HG03097 (cell line): Measurements from ENCODE around the gene RMDN3.

Source experiments
- ATAC-seq: cut with Tn5 transposase; IDR thresholded peaks from one replicate; pipeline ENCODE4 v1.9.1; 2021; ENCODE audit not compliant: unreplicated experiment, low FRiP score

The RMDN3 gene

DNA sequence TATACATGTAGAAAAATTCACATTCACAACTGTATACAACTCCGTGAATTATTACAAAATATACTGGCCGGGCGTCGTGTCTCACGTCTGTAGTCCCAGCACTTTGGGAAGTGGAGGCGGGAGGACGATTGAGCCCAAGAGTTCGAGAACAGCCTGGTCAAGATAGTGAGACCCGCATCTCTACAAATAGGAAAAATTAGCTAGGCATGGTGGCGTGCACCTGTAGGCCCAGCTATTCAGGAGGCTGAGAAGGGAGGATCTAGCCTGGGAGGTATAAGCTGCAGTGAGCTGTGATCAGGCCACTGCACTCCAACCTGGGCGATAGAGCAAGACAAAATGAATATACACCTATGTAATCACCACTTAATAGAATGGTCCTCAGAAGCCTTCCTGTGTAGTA, 58.8 kb downstream of the RMDN3 start:
- no peak for ATAC-seq

DNA sequence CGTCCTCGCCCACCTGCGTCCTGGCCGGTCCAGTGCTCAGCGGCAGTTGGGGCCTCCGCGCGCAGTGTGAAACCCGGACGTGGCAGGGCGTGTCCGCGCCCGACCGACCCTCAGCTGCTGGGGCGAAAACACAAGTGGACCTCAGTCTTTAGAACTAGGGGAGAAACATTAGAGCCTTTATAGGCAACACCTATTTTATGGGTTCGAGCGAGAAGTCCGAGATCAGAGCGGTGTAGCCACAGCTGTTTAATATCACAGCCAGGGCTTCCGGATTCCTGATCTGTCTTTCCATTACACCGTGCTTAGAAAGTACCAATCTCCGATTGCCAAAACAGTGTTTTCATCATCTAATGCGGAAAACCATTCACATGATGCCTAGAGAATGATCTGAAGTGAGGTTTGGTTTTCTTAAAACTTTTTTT, 59.6 kb downstream of the RMDN3 start:
- peak; percentile 22 for ATAC-seq

DNA sequence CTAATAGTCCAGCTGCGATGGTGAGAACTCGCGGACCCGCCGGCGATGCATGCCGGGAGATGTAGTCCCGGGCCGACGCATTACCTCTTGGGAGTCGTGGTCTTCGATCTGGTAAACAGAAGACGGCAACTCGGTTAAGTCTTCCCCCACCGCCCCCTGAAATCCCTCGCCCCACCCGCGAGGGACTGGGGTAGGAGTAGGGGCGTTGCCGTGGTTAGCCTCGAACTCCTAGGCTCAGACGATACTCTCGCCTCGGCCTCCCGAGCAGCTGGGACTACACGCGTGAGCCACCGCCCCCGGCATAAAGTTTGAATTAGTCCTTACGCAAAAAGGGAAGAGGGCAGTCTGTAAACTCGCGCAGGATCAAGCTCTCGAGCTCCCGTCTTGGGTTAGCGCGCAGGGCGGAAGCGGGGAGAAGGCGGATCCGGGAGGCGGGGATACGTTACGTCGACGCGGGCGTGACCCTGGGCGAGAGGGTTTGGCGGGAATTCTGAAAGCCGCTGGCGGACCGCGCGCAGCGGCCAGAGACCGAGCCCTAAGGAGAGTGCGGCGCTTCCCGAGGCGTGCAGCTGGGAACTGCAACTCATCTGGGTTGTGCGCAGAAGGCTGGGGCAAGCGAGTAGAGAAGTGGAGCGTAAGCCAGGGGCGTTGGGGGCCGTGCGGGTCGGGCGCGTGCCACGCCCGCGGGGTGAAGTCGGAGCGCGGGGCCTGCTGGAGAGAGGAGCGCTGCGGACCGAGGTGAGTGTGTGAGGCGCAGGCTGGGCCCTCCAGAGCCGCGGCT, 60.2 kb downstream of the RMDN3 start, which contains the start of gene RAD51:
Gene RAD51, plus strand, starts transcription at position 487 of the 781 bp plus-strand sequence. CDS start 3,585 bp downstream, outside the sequence.
- ATAC-seq = peak; percentile 69

DNA sequence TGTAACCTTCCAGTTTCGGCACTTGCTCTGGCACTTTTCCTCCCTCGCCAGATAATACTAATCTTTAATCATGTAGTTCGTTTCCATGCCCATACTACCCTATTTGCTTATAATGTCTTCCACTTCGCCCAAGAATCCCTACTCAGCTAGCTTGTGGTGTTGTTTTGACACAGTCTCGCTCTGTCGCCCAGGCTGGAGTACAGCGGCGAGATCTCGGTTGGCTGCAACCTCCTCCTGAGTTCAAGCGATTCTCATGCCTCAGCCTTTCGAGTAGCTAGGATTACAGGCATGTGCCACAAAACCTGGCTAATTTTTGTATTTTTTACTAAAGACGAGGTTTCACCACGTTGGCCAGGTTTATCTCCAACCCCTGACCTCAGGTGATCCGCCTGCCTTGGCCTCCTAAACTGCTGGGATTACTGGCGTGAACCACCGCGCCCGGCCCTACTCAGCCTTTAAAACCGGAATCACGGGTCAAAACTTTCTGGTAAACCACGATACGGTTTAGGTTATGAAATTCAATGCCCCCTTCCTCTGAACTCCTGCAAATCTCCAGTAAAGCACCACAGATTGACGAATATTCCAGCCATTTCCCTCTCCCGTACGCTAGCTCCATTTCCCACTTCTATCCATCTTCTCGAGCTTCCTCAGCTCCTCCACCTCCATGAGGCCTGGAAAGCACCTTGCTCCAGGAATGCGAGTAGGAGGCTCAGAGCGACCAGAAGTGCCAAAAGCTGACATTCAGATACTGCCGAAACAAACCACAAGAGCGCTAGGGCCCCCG, 61.0 kb downstream of the RMDN3 start:
- peak; percentile 17 for ATAC-seq

DNA sequence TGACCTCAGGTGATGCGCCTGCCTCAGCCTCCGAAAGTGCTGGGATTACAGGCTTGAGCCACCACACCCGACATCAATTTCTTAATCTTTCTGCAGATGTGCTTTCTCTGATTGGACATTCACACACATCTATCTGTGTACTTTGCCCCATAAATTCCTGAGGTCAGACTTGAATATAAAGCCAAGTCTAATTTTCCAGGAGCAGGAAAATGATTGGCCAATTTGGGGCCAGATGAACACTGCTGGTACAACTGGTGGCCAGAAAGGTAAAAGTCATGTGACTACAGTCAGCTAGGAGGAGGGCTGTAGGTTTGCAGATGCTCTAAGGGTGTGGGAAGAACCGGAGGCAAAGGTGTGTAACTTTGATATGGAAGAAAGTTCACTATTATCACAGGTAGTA, 63.3 kb downstream of the RMDN3 start:
- no peak for ATAC-seq

DNA sequence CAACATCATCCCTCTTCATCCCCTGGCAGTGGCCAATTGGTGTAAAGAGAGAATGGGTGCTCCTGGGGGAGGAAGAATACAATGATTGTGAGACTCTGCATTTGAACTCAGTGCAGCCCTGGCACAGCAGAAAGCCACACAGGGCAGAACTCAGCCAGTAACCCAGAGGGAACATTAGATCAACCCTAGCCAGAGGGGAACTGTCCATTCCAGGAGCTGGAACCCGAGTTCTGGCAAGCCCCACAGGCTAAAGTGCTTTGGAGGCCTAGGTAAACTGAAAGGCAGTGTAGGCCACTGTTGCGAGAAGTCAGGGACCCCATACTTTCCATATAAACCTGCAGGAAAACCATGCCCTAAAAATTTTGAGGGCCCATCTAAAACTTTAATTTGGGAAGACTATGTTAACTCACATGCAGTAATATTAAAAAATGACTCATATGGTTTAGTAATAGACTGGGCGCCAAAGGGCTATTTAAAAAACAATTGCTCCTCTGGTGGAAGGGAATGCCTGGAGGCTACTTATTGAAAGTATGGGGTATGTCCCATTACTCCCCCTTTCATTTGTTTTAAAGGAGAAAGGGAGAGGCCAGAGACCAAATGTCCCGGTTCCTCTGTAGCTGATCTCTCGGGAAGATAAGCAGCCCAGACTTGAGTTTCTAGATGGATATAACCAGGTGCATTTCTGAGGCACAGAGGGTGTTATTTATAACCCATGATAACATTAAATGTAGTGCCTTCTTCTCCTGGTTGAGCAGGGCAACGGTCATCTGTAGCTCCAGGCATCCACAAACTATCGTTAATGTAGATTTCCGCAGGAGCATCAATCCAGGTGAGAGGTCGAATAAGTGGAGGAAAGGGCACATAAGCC, 65.9 kb downstream of the RMDN3 start:
- ATAC-seq = no peak
